Endothelial cell (in vitro differentiated cells): ENCODE results near the gene TUT1. TPM values are rescaled to one million over a fixed set of nuclear protein-coding genes. Genes with fewer than 3 reads are reported as not detected.

Source experiments
- DNase-seq: peaks from one replicate; pipeline ENCODE4 v3.0.0; 2021; ENCODE audit warnings: low spot score
- H3K27ac Mint-ChIP-seq: one replicate; pipeline ENCODE4 v1.8.0; 2021; ENCODE audit warnings: mixed read lengths, inconsistent platforms; ENCODE audit not compliant: unreplicated experiment
- H3K27me3 Mint-ChIP-seq: one replicate; pipeline ENCODE4 v1.8.0; 2021; ENCODE audit warnings: mild to moderate bottlenecking, moderate library complexity, mixed read lengths, inconsistent platforms; ENCODE audit not compliant: unreplicated experiment
- H3K36me3 Mint-ChIP-seq: one replicate; pipeline ENCODE4 v1.8.0; 2021; ENCODE audit warnings: mild to moderate bottlenecking, low read depth, mixed read lengths, inconsistent platforms; ENCODE audit not compliant: unreplicated experiment
- H3K4me1 Mint-ChIP-seq: one replicate; pipeline ENCODE4 v1.8.0; 2021; ENCODE audit warnings: mild to moderate bottlenecking, mixed read lengths, inconsistent platforms; ENCODE audit not compliant: unreplicated experiment
- H3K4me3 Mint-ChIP-seq: one replicate; pipeline ENCODE4 v1.8.0; 2021; ENCODE audit warnings: mild to moderate bottlenecking, mixed read lengths, inconsistent platforms; ENCODE audit not compliant: unreplicated experiment
- H3K9me3 Mint-ChIP-seq: one replicate; pipeline ENCODE4 v1.8.0; 2021; ENCODE audit warnings: mixed read lengths, inconsistent platforms; ENCODE audit not compliant: unreplicated experiment
- total RNA-seq: library from RNA; stranded (reverse); fragmentation: NEBNext Ultra II Directional; extraction: Animal tissue kit (Norgen Biotek cat#: 25700); gene quantifications from one replicate; pipeline ENCODE4 v1.2.1, GENCODE V29; 2021; ENCODE audit not compliant: unreplicated experiment
- TF ChIP-seq, protein P1 (sequence below): fragments of 200-600 bp; sonication (generic); IDR thresholded peaks from one replicate; pipeline ENCODE4 v1.5.0; 2021; ENCODE audit warnings: antibody characterized with exemption; ENCODE audit not compliant: unreplicated experiment

Gene TUT1
- total RNA-seq, 1 donor from 2014 or later, result 21.2 TPM

DNA sequence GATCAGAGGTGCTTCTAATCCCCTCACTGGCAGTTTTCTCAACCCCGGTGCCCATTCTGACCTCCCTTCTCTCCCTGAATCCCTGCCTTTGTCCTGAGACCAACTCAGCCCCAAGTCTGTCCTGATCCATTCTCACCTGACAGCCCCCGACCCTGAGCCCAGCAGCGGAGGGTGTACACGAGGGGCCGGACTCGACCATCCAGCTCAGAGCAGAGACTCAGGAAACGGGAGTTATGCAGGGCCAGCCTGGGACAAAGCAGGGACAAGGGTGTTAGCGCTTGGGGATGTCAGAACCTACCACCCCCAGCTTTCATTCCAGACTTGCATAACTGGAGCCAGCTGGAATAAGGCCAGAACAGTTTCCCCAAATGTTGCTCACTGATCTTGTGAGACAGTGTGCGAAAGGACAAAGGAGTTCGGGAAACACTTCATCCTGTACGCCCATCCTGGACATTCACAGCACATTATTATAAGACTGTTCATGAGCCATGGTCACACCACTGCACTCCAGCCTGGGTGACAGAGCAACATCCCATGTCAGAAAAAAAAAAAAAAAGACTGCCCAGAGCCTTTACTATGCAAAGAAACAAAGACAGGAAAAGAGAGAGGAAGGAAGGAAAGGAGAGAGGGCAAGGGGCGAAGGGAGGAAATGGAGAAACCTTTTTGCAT is 14.1 kb downstream of the TUT1 start:
- H3K4me3 Mint-ChIP-seq, result peak overlapping the region; percentile 85
- H3K36me3 Mint-ChIP-seq, result peaks cover 31% of the 10 kb centered on the region
- H3K9me3 Mint-ChIP-seq, result no peaks in the 10 kb centered on the region
- peak; percentile 35 for DNase-seq
- H3K4me1 Mint-ChIP-seq, result peaks cover 56% of the 10 kb centered on the region
- TF ChIP-seq, protein P1, sequence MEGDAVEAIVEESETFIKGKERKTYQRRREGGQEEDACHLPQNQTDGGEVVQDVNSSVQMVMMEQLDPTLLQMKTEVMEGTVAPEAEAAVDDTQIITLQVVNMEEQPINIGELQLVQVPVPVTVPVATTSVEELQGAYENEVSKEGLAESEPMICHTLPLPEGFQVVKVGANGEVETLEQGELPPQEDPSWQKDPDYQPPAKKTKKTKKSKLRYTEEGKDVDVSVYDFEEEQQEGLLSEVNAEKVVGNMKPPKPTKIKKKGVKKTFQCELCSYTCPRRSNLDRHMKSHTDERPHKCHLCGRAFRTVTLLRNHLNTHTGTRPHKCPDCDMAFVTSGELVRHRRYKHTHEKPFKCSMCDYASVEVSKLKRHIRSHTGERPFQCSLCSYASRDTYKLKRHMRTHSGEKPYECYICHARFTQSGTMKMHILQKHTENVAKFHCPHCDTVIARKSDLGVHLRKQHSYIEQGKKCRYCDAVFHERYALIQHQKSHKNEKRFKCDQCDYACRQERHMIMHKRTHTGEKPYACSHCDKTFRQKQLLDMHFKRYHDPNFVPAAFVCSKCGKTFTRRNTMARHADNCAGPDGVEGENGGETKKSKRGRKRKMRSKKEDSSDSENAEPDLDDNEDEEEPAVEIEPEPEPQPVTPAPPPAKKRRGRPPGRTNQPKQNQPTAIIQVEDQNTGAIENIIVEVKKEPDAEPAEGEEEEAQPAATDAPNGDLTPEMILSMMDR, result no peak
- H3K27me3 Mint-ChIP-seq, result peaks cover 10% of the 10 kb centered on the region
- H3K27ac Mint-ChIP-seq, result peak overlapping the region; percentile 99

DNA sequence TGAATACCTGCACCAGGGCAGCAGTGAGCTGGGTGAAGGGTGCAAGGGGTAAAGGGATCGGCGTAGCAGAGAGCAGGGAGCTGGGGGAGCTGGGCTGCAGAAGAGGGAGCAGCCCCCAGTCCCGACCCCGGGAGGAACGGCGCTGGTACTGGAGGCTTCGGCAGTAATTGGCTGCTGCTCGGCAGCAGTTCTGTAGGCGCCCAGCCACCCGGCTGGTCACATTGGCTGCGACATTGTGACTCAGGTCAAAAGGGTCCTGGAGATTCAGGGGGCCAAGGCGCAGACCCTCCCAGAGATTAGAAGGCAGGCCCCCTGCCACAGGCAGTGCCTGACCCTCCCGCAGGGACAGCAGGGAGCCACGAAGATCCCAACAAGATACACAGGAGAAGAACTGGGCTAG is 15.5 kb downstream of the TUT1 start:
- H3K4me1 Mint-ChIP-seq, result peaks cover 65% of the 10 kb centered on the region
- H3K9me3 Mint-ChIP-seq, result no peaks in the 10 kb centered on the region
- H3K27me3 Mint-ChIP-seq, result peaks cover 10% of the 10 kb centered on the region
- peaks cover 37% of the 10 kb centered on the region for H3K36me3 Mint-ChIP-seq
- peak overlapping the region; percentile 87 for H3K4me3 Mint-ChIP-seq
- peak overlapping the region; percentile 99 for H3K27ac Mint-ChIP-seq
- TF ChIP-seq, protein P1, result no peak
- no peak for DNase-seq

DNA sequence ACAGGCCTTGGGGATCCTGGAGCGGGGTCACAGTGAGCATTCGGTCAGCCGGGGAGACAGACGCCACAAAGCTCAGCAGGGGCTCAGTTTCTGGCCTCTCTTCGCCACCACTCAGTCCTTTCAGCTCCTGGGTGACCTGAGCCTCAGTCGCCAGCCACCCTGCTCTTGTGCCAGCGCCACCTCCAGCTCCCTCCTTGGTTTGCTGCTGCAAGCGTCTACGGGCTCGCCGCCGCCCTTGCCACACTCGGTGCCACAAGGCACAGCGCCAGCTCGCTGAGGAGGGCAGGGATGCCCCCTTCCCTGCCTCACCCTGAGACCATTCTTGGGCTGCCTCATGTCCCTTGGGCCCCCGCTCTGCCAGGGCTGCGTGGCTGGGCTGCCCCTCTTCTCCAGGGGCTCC is 16.2 kb downstream of the TUT1 start:
- DNase-seq, result no peak
- Mint-ChIP-seq H3K4me3 (peak overlapping the region; percentile 99), H3K27me3 (peaks cover 10% of the 10 kb centered on the region), H3K36me3 (peaks cover 42% of the 10 kb centered on the region), H3K9me3 (no peaks in the 10 kb centered on the region), H3K4me1 (peaks cover 69% of the 10 kb centered on the region), H3K27ac (peak overlapping the region; percentile 96)
- TF ChIP-seq, protein P1, result no peak

DNA sequence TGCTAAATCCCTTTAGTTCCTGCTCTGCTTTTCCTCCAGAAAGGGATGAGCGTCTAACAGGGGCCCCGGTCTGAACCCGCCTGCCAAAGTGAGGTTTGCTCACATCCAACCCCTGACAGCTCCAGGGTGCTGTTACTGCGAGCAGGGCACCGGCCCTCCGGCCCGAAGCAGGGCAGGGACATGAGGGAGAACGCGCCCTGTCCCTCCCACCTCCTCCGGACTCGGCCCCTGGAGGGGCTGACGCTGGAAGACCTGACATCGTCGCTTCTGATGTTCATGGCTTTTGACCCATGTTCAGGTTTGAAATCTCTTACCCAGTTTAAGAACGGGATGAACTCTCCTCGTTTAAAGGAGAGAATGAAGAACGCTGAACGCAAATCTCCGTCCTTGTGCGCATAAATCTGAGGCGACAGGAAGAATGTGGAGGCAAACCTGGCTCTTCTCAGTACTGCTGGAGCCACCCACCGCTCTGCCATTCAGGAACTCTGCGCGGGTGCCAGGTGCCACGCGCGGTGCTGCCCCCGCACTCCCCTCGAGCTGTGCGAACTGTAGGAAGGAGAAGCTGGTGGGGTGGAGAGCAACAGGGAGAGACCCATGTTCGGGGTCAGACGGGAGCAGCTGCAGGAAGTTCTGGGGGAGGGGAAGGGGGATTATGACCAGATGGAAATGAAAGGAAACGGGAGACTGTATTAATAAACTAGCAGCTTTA is 16.8 kb downstream of the TUT1 start:
- peaks cover 10% of the 10 kb centered on the region for H3K27me3 Mint-ChIP-seq
- DNase-seq, result peak; percentile 19
- H3K4me1 Mint-ChIP-seq, result peaks cover 70% of the 10 kb centered on the region
- H3K4me3 Mint-ChIP-seq, result peak overlapping the region; percentile 99
- TF ChIP-seq, protein P1, result no peak
- H3K36me3 Mint-ChIP-seq, result peaks cover 45% of the 10 kb centered on the region
- H3K9me3 Mint-ChIP-seq, result no peaks in the 10 kb centered on the region
- peak overlapping the region; percentile 96 for H3K27ac Mint-ChIP-seq
